Heart right ventricle (tissue), 16 donors: ENCODE data around the gene PRDX5. TPM values are rescaled to one million over a fixed set of nuclear protein-coding genes. Genes with fewer than 3 reads are reported as not detected.

Experiments used
- ATAC-seq, 8 donors: fragments of 200-7000 bp; cut with Tn5 transposase; one replicate each; pipeline ENCODE4 v1.9.1; 2020; ENCODE audit warnings: mild to moderate bottlenecking in 8 of 8, moderate library complexity in 8 of 8, moderate number of reproducible peaks in 1 of 8
- DNase-seq, 2 donors: peaks; one replicate each; pipeline ENCODE4 v3.0.0-alpha.2; 2020
- H3K27ac ChIP-seq, 10 donors: fragments of 200-600 bp; sonication (generic) in 2 of 10; one replicate each; pipeline versions ENCODE4 v1.5.0 to v1.8.0; 2020 to 2022; ENCODE audit warnings: mild to moderate bottlenecking in 3 of 10
- H3K27me3 ChIP-seq, 7 donors: fragments of 200-600 bp; one replicate each; pipeline ENCODE4 v1.8.0; 2021 to 2022; ENCODE audit warnings: mild to moderate bottlenecking in 2 of 7
- H3K36me3 ChIP-seq, 9 donors: fragments of 200-600 bp; sonication (generic) in 1 of 9; one replicate each; pipeline versions ENCODE4 v1.5.0 to v1.8.0; 2020 to 2022; ENCODE audit warnings: mild to moderate bottlenecking in 2 of 9
- H3K4me1 ChIP-seq, 9 donors: fragments of 200-600 bp; sonication (generic) in 1 of 9; one replicate each; pipeline versions ENCODE4 v1.5.0 to v1.8.0; 2020 to 2022; ENCODE audit warnings: mild to moderate bottlenecking in 4 of 9
- H3K4me3 ChIP-seq, 10 donors: fragments of 200-600 bp; sonication (generic) in 2 of 10; one replicate each; pipeline versions ENCODE4 v1.5.0 to v1.8.0; 2020 to 2022; ENCODE audit warnings: mild to moderate bottlenecking in 7 of 10, moderate library complexity in 2 of 10
- H3K9me3 ChIP-seq, 11 donors: fragments of 200-600 bp in 10 of 11; sonication (generic) in 2 of 11; one replicate each; pipeline versions ENCODE4 v1.5.0 to v1.8.0; 2013 to 2022; ENCODE audit warnings: mild to moderate bottlenecking in 2 of 11, control low read depth in 1 of 11, moderate library complexity in 1 of 11
- WGBS, 2 donors: extraction: QIAGEN DNeasy Blood & Tissue Kit; methylation state at CpG; one replicate each; pipeline ENCODE4 v1.1.7; 2013; ENCODE audit warnings: inconsistent platforms in 1 of 2; 5-methylcytosine and 5-hydroxymethylcytosine counted together
- intact Hi-C, 10 donors: fragments of 100-400 bp; cut with DNase I; formaldehyde crosslinking; loops; one replicate each; pipeline versions ENCODE4 v1.11.1 to v1.14.2; 2022
- polyA plus RNA-seq, 2 donors: library from polyadenylated mRNA; stranded (reverse); fragments of 200-250 nt; gene quantifications; one replicate each; pipeline ENCODE4 v1.2.3, GENCODE V29; 2013
- total RNA-seq, 10 donors: library from RNA; stranded (reverse); fragmentation: NEBNext Ultra II Directional in 3 of 10; extraction: Animal tissue kit (Norgen Biotek cat#: 25700) in 3 of 10; gene quantifications; one replicate each; pipeline versions ENCODE4 v1.2.1 to v1.2.4, GENCODE V29; 2021 to 2023
- TF ChIP-seq, protein P1 (sequence below), 9 donors: fragments of 200-600 bp; sonication (generic) in 2 of 9; IDR thresholded peaks; one replicate each; pipeline versions ENCODE4 v1.5.0 to v1.8.0; 2021 to 2022; ENCODE audit warnings: antibody characterized with exemption in 9 of 9, mild to moderate bottlenecking in 5 of 9, moderate library complexity in 1 of 9
- donor health status: Arrhythmogenic right ventricular cardiomyopathy.
- donor health status: ischemic (EF 13 %, LVEDD 7.1; RV severe dilation, severe dysfunction).
- donor health status: healthy with polysubstance abuse.
- donor health status: DM: no; HTN: yes; CAD: no.
- donor health status: DM: no; HTN: no; CAD: no.
- donor health status: ischemic (EF 25% LVEDD 6.9; RV normal size, moderate dysfunction).
- donor health status: ischemic (EF 25% LVEDD 5.7; RV mildly dilated, moderate dysfunction).
- donor health status: healthy.
- donor health status: DM: yes; HTN: yes; CAD: no.
- donor health status: Ischemic cardiomyopathy.
- donor health status: ischemic (EF 35%, LVEDD 5.7; RV mildly dilated, moderate dysfunction).
- donor health status: nonischemic (EF 11% LVEDD 7.7; RV severe dilation, severe dysfunction).
- donor health status: DM: yes; HTN: yes; CAD: no.
- donor health status: PGD.
- donor health status: ischemic (EF 29% LVEDD 5.4; RV normal size, mild dysfunction).
- donor health status: nonischemic (EF 23%, LVEDD 6.1; RV moderate dilation, normal function).

PRDX5 gene
- total and polyA plus RNA-seq, 12 donors: 264 to 750 (median 292) TPM

DNA sequence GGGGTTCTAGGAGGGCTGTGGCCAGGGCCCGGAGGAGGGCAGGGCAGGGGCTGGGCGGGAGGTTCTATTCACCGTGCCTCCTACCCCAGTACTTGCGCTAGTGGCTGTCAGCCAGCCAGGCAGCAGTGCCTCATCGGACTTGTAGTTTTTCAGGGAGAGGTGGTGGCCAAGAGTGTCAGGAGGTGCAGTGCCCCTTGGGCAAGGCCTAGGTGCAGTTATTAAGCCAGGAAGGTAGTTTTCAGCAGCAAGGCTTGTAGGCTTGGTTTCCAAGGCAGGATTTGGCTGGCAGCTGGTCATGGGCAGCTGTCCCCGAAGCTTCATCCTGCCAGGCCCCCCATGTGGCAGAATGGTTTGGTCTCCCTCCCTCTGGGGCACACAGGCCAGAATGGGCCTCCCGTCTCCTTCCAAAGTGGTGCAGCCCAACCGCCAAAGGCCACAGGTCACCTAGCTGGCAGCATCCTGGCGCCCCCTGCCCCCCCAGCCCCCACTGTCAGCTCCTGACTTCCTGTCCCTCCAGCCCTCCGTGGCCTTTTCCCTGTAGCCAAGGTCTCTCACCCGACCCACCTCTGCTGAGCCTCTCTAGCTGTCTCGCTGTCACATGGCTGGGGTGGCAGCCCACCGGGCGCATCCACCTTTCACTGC, 30.6 kb downstream of the PRDX5 start:
- DNase-seq (no peak), ATAC-seq (peak in 1 of 8 donors; percentile 71)
- H3K4me3 ChIP-seq: no peak overlapping the region
- H3K27ac ChIP-seq: no peak overlapping the region
- H3K4me1 ChIP-seq: peaks cover 0 to 8% (median 0%) of the 10 kb centered on the region in 9 donors
- H3K27me3 ChIP-seq: no peaks in the 10 kb centered on the region
- TF ChIP-seq, protein P1, sequence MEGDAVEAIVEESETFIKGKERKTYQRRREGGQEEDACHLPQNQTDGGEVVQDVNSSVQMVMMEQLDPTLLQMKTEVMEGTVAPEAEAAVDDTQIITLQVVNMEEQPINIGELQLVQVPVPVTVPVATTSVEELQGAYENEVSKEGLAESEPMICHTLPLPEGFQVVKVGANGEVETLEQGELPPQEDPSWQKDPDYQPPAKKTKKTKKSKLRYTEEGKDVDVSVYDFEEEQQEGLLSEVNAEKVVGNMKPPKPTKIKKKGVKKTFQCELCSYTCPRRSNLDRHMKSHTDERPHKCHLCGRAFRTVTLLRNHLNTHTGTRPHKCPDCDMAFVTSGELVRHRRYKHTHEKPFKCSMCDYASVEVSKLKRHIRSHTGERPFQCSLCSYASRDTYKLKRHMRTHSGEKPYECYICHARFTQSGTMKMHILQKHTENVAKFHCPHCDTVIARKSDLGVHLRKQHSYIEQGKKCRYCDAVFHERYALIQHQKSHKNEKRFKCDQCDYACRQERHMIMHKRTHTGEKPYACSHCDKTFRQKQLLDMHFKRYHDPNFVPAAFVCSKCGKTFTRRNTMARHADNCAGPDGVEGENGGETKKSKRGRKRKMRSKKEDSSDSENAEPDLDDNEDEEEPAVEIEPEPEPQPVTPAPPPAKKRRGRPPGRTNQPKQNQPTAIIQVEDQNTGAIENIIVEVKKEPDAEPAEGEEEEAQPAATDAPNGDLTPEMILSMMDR (IDR thresholded peaks at IDR 0.05): no peak
- H3K36me3 ChIP-seq: peaks cover 0 to 37% (median 0%) of the 10 kb centered on the region in 9 donors
- 69% methylated on average over 14 of the region's 14 CpGs for WGBS, 2 donors
- no peaks in the 10 kb centered on the region for H3K9me3 ChIP-seq
- intact Hi-C loops: no loop called here

DNA sequence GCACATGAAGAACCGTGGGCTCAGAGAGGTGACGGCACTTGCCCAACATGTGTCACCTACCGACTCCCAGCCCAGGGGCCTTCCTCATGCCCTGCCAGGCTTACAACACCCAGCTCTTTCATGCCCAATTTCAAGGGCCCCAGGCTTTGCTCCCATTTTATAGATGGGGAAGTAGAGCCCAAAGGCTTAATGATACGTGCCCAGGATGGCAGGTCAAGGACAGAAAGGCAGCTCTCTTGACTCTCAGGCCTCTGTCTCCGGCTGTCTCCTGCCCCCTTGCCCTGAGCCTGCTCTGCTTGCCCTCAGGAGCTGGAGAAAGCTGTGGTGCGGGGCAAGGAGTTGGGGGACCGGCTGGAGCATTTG, 31.1 kb downstream of the PRDX5 start:
- Histone ChIP-seq H3K27me3 (no peaks in the 10 kb centered on the region), H3K4me1 (peaks cover 0 to 7% (median 0%) of the 10 kb centered on the region in 9 donors), H3K4me3 (no peak overlapping the region), H3K36me3 (peaks cover 0 to 37% (median 0%) of the 10 kb centered on the region in 9 donors), H3K9me3 (no peaks in the 10 kb centered on the region), H3K27ac (no peak overlapping the region)
- no peak for DNase-seq
- intact Hi-C loops: no loop called here
- WGBS, 2 donors: 91 to 93% methylated on average over 7 of the region's 7 CpGs
- TF ChIP-seq, protein P1 (IDR thresholded peaks at IDR 0.05): no peak
- ATAC-seq: no peak

GRCh38 chr11:64349404-64349803, 31.5 kb downstream of the PRDX5 start:
- intact Hi-C loops: no loop called here
- no peak for DNase-seq

GRCh38 chr11:64351136-64351631, 33.3 kb downstream of the PRDX5 start:
- intact Hi-C loops: loop anchor here in 2 of 10 donors (5.0 to 10.0 kb wide), 2 partner anchors 34 to 304 kb away; partner anchors contain the start of genes PRDX5 (in 1 of the 2) and TRMT112 (in 1 of the 2)
- Histone ChIP-seq H3K27me3 (no peaks in the 10 kb centered on the region), H3K4me1 (peaks cover 0 to 23% (median 10%) of the 10 kb centered on the region in 9 donors), H3K9me3 (no peaks in the 10 kb centered on the region), H3K36me3 (peaks cover 0 to 26% (median 0%) of the 10 kb centered on the region in 9 donors), H3K27ac (no peak overlapping the region), H3K4me3 (no peak overlapping the region)
- 88 to 89% methylated on average over 15 to 18 of the region's 18 CpGs for WGBS, 2 donors
- DNase-seq (no peak), ATAC-seq (no peak)
- TF ChIP-seq, protein P1 (IDR thresholded peaks at IDR 0.05): no peak

More at GRCh38 chr11:64349404-64349803, 31.5 kb downstream of the PRDX5 start:
- 88 to 91% methylated on average over 11 of the region's 11 CpGs for WGBS, 2 donors
- no peaks in the 10 kb centered on the region for H3K27me3 ChIP-seq
- H3K36me3 ChIP-seq: peaks cover 0 to 34% (median 0%) of the 10 kb centered on the region in 9 donors
- no peaks in the 10 kb centered on the region for H3K9me3 ChIP-seq
- TF ChIP-seq, protein P1 (IDR thresholded peaks at IDR 0.05): no peak
- peaks cover 0 to 7% (median 0%) of the 10 kb centered on the region in 9 donors for H3K4me1 ChIP-seq
- ATAC-seq: no peak
- no peak overlapping the region for H3K27ac ChIP-seq
- no peak overlapping the region for H3K4me3 ChIP-seq
